Mesenchymal stem cell (in vitro differentiated cells and primary cell): ENCODE measurements around the gene PRR12.

ENCODE experiments used
- DNase-seq: peaks from one replicate; pipeline ENCODE4 v3.0.0-alpha.2; 2013
- H2AFZ ChIP-seq: one replicate; pipeline ENCODE4 v1.6.1; 2013; ENCODE audit warnings: low read depth, mild to moderate bottlenecking, control low read depth, inconsistent platforms, low read length, moderate library complexity
- H2AK5ac ChIP-seq: 2 replicates; pipeline ENCODE4 v1.6.1; 2013; ENCODE audit warnings: low read length, moderate library complexity, mild to moderate bottlenecking, inconsistent platforms; ENCODE audit not compliant: severe bottlenecking
- H2BK120ac ChIP-seq: one replicate; pipeline ENCODE4 v1.6.1; 2013; ENCODE audit warnings: low read depth, mild to moderate bottlenecking, inconsistent platforms, low read length, moderate library complexity
- H2BK12ac ChIP-seq, 2 experiments: one replicate each; pipeline ENCODE4 v1.6.1; 2013; ENCODE audit warnings: inconsistent platforms in 2 of 2, low read length in 2 of 2, mild to moderate bottlenecking in 2 of 2, moderate library complexity in 2 of 2, control low read depth in 1 of 2
- H2BK15ac ChIP-seq: one replicate; pipeline ENCODE4 v1.6.1; 2013; ENCODE audit warnings: mild to moderate bottlenecking, low read depth, inconsistent platforms; ENCODE audit not compliant: poor library complexity, severe bottlenecking
- H2BK5ac ChIP-seq: 2 replicates; pipeline ENCODE4 v1.6.1; 2013; ENCODE audit warnings: low read depth, mild to moderate bottlenecking, low read length, control low read depth, inconsistent platforms; ENCODE audit not compliant: poor library complexity, severe bottlenecking
- H3K14ac ChIP-seq, 2 experiments: one replicate each; pipeline ENCODE4 v1.6.1; 2013; ENCODE audit warnings: inconsistent platforms in 2 of 2, low read length in 2 of 2, control low read depth in 1 of 2, mild to moderate bottlenecking in 1 of 2, moderate library complexity in 1 of 2
- H3K18ac ChIP-seq, 2 experiments: one replicate each; pipeline ENCODE4 v1.6.1; 2013; ENCODE audit warnings: inconsistent platforms in 2 of 2, low read length in 2 of 2, control low read depth in 1 of 2, low read depth in 1 of 2, mild to moderate bottlenecking in 1 of 2
- H3K23ac ChIP-seq, 2 experiments: one replicate each; pipeline ENCODE4 v1.6.1; 2013; ENCODE audit warnings: inconsistent platforms in 2 of 2, low read length in 2 of 2, mild to moderate bottlenecking in 2 of 2, moderate library complexity in 2 of 2, control low read depth in 1 of 2
- H3K27ac ChIP-seq: 2 replicates; pipeline ENCODE4 v1.5.1; 2013; ENCODE audit warnings: mild to moderate bottlenecking, moderate library complexity, low read length, control low read depth, inconsistent platforms; ENCODE audit not compliant: poor library complexity, severe bottlenecking
- H3K27me3 ChIP-seq, 2 experiments: 2 replicates each; pipeline versions ENCODE4 v1.6.1 to v1.7.0; 2013; ENCODE audit warnings: low read length in 2 of 2, mild to moderate bottlenecking in 2 of 2, moderate library complexity in 2 of 2, control low read depth in 1 of 2, inconsistent platforms in 1 of 2; ENCODE audit not compliant: control insufficient read depth in 1 of 2, insufficient read depth in 1 of 2
- H3K36me3 ChIP-seq, 2 experiments: 2 replicates each; pipeline versions ENCODE4 v1.6.1 to v1.7.0; 2013; ENCODE audit warnings: low read length in 2 of 2, control low read depth in 1 of 2, inconsistent platforms in 1 of 2, low read depth in 1 of 2, mild to moderate bottlenecking in 1 of 2; ENCODE audit not compliant: insufficient read depth in 2 of 2, control insufficient read depth in 1 of 2
- H3K4ac ChIP-seq, 2 experiments: one replicate each; pipeline ENCODE4 v1.6.1; 2013; ENCODE audit warnings: inconsistent platforms in 2 of 2, low read length in 2 of 2, mild to moderate bottlenecking in 2 of 2, moderate library complexity in 2 of 2, control low read depth in 1 of 2, low read depth in 1 of 2
- H3K4me1 ChIP-seq: 2 replicates; pipeline ENCODE4 v1.6.1; 2013; ENCODE audit warnings: low read depth, low read length, control low read depth; ENCODE audit not compliant: control insufficient read depth, insufficient read depth
- H3K4me2 ChIP-seq: 2 replicates; pipeline ENCODE4 v1.6.1; 2013; ENCODE audit warnings: low read length, mild to moderate bottlenecking, inconsistent platforms; ENCODE audit not compliant: poor library complexity, severe bottlenecking
- H3K4me3 ChIP-seq, 2 experiments: 2 replicates each; pipeline versions ENCODE4 v1.5.1 to v1.7.0; 2013; ENCODE audit warnings: low read length in 2 of 2, mild to moderate bottlenecking in 2 of 2, control low read depth in 1 of 2, low read depth in 1 of 2; ENCODE audit not compliant: insufficient read depth in 1 of 2
- H3K79me1 ChIP-seq: replicated peaks from 2 replicates; pipeline ENCODE4 v1.6.1; 2013; ENCODE audit warnings: mild to moderate bottlenecking, control low read depth, low read length, inconsistent platforms; ENCODE audit not compliant: poor library complexity, severe bottlenecking
- H3K9ac ChIP-seq: 2 replicates; pipeline ENCODE4 v1.7.0; 2013; ENCODE audit warnings: mild to moderate bottlenecking, low read length, moderate library complexity
- H3K9me3 ChIP-seq: 2 replicates; pipeline ENCODE4 v1.7.0; 2013; ENCODE audit warnings: mild to moderate bottlenecking, low read length; ENCODE audit not compliant: control insufficient read depth
- H4K8ac ChIP-seq: one replicate; pipeline ENCODE4 v1.6.1; 2013; ENCODE audit warnings: inconsistent platforms, mild to moderate bottlenecking, low read length, moderate library complexity
- H4K91ac ChIP-seq: one replicate; pipeline ENCODE4 v1.6.1; 2013; ENCODE audit warnings: mild to moderate bottlenecking, low read length, inconsistent platforms
- WGBS: methylation state at CpG from one replicate; pipeline ENCODE4 v1.1.7; 2013; ENCODE audit warnings: mixed read lengths; 5-methylcytosine and 5-hydroxymethylcytosine counted together

The PRR12 gene

DNA sequence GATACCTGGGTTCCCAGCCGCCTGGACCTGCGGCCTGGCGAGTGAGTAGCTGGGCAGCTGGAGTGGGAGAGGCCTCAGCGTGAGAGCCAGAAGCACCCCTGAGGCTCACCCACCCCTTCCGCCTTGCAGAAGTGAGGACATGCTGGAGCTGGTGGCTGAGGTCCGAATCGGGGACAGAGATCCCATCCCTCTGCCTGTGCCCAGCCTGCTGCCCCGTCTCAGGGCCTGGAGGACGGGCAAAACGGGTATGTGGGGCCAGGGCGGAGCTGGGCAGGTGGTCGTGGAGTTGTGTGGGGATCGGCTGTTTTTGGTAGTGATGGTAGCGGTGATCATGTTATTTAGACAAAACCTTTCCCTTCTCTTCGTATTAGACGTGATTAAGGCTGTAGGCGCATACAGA is 55.6 kb downstream of the PRR12 start:
- Histone ChIP-seq H2AK5ac (no peak overlapping the region), H4K8ac (no peak overlapping the region), H3K79me1 (peaks cover 17% of the 10 kb centered on the region), H4K91ac (no peak overlapping the region), H3K4me2 (no peak overlapping the region), H3K18ac (no peak overlapping the region), H3K23ac (no peak overlapping the region), H3K4me3 (no peak overlapping the region), H2BK120ac (no peak overlapping the region), H3K27ac (no peak overlapping the region), H2BK12ac (no peak overlapping the region), H3K14ac (no peak overlapping the region), H3K27me3 (no peaks in the 10 kb centered on the region), H3K9ac (no peak overlapping the region), H2AFZ (no peak overlapping the region), H2BK5ac (no peak overlapping the region), H3K36me3 (peaks cover 52 to 61% of the 10 kb centered on the region in 2 experiments), H3K4me1 (peaks cover 18% of the 10 kb centered on the region), H3K9me3 (no peaks in the 10 kb centered on the region), H3K4ac (no peak overlapping the region), H2BK15ac (no peak overlapping the region)
- DNase-seq: no peak
- 97% methylated on average over 17 of the region's 17 CpGs for WGBS

DNA sequence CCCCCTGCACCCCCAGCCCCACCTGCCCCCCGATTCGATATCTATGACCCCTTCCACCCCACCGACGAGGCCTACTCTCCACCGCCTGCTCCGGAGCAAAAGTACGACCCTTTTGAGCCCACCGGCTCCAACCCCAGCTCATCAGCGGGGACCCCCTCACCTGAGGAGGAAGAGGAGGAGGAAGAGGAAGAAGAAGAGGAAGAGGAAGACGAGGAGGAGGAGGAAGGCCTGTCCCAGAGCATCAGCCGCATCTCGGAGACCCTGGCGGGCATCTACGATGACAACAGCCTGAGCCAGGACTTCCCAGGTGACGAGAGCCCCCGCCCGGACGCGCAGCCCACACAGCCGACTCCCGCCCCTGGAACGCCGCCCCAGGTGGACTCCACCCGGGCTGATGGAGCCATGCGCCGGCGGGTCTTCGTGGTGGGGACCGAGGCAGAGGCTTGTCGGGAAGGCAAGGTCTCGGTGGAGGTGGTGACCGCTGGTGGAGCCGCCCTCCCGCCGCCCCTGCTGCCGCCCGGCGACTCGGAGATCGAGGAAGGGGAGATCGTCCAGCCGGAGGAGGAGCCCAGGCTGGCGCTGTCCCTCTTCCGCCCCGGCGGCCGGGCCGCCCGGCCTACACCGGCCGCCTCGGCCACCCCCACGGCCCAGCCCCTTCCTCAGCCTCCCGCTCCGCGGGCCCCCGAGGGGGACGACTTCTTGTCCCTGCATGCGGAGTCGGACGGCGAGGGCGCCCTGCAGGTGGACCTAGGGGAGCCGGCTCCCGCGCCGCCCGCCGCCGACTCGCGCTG is 60.2 kb downstream of the PRR12 start:
- Histone ChIP-seq H3K36me3 (peaks cover 72 to 91% of the 10 kb centered on the region in 2 experiments), H3K27me3 (no peaks in the 10 kb centered on the region), H2BK5ac (no peak overlapping the region), H2BK120ac (no peak overlapping the region), H3K9ac (no peak overlapping the region), H3K79me1 (peaks cover 48% of the 10 kb centered on the region), H3K4me3 (no peak overlapping the region), H2AFZ (no peak overlapping the region), H3K4me1 (peaks cover 4% of the 10 kb centered on the region), H2BK15ac (no peak overlapping the region), H3K4me2 (no peak overlapping the region), H2BK12ac (no peak overlapping the region), H2AK5ac (no peak overlapping the region), H3K9me3 (no peaks in the 10 kb centered on the region), H4K91ac (no peak overlapping the region), H3K23ac (no peak overlapping the region), H3K27ac (no peak overlapping the region), H3K18ac (no peak overlapping the region), H4K8ac (no peak overlapping the region), H3K14ac (no peak overlapping the region), H3K4ac (no peak overlapping the region)
- WGBS: 98% methylated on average over 49 of the region's 72 CpGs
- DNase-seq: no peak

DNA sequence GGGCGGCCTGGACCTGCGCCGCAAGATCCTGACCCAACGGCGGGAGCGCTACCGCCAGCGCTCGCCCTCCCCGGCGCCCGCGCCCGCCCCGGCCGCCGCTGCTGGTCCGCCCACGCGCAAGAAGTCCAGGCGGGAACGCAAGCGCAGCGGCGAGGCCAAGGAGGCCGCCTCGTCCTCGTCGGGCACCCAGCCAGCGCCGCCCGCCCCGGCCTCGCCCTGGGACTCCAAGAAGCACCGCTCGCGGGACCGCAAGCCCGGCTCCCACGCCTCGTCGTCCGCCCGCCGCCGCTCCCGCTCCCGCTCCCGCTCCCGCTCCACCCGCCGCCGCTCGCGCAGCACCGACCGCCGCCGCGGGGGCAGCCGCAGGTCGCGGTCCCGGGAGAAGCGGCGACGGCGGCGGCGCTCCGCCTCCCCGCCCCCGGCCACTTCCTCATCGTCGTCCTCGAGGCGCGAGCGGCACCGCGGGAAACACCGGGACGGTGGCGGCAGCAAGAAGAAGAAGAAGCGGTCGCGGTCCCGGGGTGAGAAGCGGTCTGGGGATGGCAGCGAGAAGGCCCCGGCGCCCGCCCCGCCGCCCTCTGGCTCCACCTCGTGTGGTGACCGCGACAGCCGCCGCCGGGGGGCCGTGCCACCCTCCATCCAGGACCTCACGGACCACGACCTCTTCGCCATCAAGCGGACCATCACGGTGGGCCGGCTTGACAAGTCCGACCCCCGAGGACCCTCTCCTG is 61.0 kb downstream of the PRR12 start:
- Histone ChIP-seq H3K14ac (no peak overlapping the region), H3K27ac (no peak overlapping the region), H2BK12ac (no peak overlapping the region), H3K23ac (no peak overlapping the region), H3K36me3 (peaks cover 72 to 91% of the 10 kb centered on the region in 2 experiments), H4K91ac (no peak overlapping the region), H3K4ac (no peak overlapping the region), H3K18ac (no peak overlapping the region), H3K4me2 (no peak overlapping the region), H2BK15ac (no peak overlapping the region), H3K9ac (no peak overlapping the region), H2BK120ac (no peak overlapping the region), H3K27me3 (no peaks in the 10 kb centered on the region), H3K79me1 (peaks cover 47% of the 10 kb centered on the region), H4K8ac (no peak overlapping the region), H3K9me3 (no peaks in the 10 kb centered on the region), H2AK5ac (no peak overlapping the region), H2BK5ac (no peak overlapping the region), H3K4me3 (no peak overlapping the region), H3K4me1 (peaks cover 4% of the 10 kb centered on the region), H2AFZ (no peak overlapping the region)
- no peak for DNase-seq
- 98% methylated on average over 91 of the region's 110 CpGs for WGBS
